ENCODE data around the gene ETV6.
"Not testable (repeated sequence)": the region's sequence is repeated elsewhere in the genome, so short reads cannot be mapped to it uniquely, and the experiment has no call there.

The ETV6 gene

DNA sequence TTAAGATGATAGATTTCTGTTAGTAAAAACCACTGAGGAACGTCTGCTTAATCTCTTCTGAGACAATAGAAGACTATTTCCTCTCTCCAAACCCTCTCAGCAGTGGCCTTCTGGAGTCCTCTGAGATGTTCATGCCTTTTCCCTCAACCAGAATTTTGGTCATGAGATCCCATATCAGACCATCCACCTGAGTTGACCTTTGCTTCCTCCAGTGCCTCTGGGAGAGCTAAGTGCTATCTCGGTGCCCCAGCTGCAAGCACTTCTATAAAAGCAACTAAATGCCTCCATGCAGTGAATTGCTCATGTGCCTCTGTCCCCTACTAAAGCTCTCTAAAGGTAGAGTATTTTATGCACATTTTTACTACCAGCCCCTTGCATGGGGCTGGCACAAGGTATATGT is 248.4 kb downstream of the ETV6 start:
- DNase-seq, result no peak

DNA sequence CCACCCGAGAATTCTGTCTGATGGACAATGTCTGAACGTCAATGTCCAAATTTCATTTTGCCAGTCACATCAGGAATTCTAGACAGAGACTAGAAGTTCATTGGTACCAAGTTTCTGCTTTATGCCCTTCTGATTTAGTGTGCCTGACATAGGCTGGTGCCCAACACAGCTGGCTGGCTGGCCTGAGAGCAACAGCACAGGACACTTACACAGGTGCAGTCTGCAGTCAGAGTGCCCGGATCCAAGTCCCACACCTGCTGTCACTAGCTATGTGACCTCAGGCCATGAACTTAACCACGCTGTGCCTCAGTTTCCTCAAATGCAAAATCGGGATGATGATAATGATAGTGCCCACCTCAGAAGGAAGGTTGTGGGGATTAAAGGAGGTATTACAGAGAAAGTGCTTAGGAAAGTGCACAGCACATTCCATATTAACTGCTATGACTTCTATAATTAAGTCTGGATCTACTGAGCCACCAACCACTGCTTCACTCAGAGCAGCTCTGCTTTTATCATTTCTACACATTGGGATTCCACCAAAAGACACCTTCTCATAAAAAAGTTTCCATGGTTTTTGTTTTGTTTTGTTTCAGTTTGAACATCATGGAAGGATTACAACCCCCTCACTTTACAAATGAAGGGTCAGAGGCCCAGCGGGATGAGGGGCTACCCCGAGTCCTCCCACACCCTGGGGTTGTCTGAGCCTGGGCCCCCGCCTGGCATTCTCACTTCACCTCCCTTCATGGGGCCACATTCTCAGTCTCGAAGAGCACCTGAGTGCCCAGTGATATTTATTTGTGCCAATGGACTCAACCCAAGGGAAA is 252.4 kb downstream of the ETV6 start:
- DNase-seq, result no peak

DNA sequence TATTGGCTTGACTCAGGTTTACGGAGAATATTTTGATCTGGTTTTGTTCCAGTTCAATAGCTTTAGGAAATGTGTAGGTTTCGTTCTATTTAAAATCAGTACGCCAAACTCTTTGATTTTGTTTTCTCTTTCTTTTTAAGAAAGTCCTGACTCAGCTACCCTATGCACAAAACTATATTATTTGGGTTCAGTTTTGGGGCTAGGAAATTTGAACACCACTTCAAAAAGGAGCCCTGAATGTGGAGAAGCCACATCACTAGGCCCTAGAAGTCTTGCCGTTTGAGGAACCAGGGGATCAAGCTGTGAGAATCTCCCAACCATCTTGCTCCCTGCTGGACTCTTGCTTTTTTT is 253.0 kb downstream of the ETV6 start:
- DNase-seq, result no peak

DNA sequence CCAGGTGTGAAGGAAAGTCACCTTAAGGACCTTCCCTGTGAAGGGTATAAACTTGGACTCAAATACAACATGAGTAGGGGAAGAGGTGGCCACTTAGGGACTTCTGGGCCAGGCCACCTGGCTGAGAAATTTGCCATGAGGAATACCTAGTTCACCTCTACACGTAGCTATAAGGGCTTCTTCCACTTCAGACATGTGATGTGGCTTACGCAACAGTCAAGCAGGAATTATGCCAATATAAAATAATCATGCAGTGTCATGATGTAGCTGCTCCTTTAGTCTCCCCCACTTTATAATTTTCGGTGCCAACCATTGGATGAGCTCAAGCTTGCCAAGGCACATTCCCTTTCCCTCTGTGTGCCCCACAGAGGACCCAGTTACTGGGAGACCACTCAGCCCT is 254.7 kb downstream of the ETV6 start:
- no peak for DNase-seq

DNA sequence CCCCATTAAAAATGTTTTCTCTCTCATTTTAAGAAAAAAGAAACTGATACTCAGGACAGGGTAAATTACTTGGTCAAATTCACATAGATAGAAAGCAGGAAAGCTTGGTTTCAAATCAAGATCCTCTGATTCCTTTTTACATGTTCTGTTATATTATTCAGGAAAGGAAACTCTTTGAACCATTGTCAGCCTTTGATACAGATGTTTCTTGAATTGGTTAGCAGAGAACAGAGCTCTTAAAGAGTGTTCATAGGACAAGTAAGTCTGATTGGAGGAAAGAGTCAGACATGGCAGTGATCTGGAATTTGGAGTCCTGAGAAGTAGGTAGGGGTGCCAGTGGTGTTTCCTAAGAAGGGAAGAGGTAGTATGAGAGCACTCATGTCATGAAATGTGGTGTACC is 256.1 kb downstream of the ETV6 start:
- no peak for DNase-seq

DNA sequence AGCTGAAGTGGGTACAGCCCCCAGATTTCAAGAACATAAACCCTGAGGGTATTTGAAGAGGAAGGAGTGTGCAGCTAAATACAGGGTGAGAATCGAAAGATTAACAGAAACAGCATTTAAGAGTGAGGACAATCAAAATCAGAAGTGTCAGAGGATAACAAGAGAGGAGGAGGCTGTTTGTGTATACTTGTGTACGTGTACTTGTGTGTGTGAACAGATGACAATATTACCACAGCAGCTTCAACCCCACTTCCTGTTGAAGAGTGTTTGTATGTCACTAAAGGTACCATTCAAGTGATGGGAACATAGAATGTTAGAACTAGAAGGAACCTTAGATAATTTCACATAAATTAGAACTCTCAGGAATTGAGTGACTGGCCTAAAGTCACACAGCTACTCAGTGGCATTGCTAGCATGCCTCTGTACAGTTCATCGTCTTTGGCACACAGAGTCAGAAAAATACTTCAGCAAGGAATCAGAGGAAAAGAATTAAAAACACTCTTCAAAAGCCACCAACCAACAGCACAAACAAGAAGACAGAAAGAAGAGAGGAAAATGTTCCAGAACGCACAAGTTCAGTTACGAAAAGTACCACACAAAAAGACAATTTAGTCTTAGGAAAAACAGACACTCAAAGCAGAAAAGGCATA is 256.9 kb downstream of the ETV6 start:
- DNase-seq, result no peak

DNA sequence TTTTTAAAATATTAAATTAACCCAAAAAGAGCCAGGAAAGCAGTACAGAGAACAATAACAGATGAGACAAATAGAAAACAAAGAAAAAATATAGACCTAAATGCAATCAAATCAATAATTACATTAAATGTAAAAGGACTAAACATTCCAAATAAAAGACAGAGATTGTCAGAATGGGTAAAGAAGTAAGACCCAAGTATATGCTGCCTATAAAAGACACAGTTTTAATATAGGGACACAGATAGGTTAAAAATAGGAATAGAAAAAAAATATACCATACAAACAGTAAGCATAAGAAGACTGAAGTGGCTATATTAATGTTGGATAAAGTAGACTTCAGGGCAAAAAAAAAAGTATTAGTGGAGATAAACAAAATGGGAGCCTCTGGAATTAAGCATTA is 258.2 kb downstream of the ETV6 start:
- DNase-seq, result no peak

DNA sequence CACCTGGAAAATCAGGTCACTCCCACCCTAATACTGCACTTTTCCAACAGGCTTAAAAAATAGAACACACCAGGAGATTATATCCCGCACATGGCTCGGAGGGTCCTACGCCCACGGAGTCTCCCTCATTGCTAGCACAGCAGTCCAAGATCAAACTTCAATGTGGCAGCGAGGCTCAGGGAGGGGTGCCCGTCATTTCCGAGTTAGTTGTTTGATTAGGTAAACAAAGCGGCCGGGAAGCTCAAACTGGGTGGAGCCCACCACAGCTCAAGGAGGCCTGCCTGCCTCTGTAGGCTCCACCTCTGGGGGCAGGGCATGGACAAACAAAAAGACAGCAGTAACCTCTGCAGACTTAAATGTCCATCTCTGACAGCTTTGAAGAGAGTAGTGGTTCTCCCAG is 259.9 kb downstream of the ETV6 start:
- DNase-seq, result not testable (repeated sequence)

DNA sequence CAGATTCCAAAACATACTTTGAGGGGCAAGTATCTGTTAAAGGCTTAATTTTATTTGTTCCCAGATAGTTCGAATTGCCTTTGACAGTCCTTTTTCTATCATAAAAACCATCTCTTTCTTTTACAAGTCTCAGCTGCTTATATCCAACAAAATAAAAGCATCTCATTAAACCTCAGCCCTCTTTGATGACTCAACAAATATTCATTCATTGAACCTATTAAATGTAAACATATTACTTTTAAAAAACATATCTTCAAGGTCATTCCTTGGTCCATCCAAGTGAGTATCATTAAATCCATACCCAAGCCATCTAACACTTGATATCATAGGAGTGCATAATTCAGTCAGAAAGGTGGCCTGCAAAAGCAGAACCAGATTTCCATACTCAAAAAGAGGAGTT is 266.6 kb downstream of the ETV6 start:
- DNase-seq, result no peak

DNA sequence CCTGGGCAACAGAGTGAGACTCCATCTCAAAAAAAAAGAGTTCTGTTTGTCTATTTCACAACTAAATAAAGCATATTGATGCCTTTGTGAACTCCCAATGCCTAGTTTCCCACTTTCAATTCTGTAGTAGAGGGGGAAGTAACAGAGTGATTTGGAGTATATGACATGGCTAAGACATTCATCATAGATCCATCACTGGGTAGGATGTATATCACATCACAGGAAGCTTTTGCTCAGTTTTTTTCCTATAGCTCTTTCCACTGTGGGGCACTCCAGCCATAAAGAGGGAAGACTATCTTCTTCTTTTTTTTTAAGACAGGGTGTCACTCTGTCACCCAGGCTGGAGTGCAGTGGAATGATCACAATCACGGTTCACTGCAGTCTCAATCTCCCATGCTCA is 267.3 kb downstream of the ETV6 start:
- no peak for DNase-seq

DNA sequence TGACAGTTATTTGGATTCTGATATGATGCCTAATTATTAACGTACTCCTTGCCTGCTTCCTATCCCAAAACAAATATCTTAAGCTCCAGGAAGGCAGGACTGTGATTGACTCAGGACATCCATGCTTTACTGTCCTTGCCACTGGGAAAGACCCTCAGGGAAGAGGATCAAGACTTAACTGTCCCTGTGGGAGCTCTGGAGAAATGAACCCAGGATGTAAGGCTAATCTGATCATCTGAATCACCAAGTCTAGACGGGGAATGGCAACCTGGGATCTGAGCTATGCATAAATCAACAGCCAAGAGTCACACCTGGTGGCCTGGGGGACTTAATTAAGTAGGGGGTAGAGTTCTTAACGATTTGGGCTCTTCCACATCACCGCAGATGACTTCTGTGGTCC is 268.0 kb downstream of the ETV6 start:
- no peak for DNase-seq

DNA sequence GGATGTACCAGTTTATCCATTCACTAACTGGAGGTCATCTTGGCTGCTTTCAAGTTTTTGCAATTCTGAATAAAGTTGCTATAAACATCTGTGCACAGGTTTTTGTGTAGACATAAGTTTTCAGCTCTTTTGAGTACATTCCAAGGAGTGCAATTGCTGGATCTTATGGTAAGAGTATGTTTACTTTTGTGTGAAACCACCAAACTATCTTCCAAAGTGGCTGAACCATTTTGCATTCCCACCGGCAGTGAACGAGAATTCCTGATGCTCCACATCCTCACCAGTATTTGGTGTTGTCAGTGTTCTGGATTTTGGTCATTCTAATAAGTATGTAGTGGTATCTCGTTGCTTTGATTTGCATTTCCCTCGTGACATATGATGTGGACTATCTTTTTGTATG is 270.8 kb downstream of the ETV6 start:
- DNase-seq, result no peak

DNA sequence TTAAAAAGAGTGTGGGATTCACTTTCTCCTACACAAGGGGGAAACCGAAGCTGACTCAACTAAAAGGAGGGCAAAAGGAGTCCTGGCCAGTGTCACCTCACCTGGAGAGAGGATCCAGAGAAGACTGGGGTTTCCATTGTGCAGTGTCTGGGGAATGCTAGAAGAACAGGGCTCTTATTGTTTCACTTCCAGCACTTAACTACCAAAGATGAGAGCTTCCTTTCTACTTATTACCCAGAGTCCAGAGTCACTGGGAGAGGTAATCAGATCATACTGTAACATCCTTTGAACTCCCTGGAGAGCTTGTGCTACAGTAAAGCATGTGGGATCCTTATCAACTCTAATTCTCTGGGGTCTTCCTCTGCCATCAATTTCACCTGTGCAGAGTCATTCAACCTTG is 272.9 kb downstream of the ETV6 start:
- DNase-seq, result no peak

DNA sequence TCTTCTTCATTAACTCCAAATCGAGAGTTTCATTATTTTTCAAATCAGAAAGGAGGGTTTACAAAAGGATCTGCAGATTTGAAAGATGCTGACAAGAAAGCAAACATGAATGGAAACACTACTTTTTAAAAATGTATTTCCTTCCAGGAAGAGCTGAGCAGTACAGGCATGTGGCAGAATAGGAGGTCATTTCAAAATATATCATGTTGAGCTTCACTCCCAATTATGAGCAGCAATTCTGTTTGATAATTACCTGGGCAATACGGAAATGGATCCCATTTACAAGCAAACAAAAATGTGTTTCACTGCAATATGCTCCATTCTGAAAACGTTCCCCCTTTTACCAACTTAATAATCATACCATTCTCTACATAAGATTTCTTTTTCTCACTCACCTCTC is 273.6 kb downstream of the ETV6 start:
- no peak for DNase-seq

DNA sequence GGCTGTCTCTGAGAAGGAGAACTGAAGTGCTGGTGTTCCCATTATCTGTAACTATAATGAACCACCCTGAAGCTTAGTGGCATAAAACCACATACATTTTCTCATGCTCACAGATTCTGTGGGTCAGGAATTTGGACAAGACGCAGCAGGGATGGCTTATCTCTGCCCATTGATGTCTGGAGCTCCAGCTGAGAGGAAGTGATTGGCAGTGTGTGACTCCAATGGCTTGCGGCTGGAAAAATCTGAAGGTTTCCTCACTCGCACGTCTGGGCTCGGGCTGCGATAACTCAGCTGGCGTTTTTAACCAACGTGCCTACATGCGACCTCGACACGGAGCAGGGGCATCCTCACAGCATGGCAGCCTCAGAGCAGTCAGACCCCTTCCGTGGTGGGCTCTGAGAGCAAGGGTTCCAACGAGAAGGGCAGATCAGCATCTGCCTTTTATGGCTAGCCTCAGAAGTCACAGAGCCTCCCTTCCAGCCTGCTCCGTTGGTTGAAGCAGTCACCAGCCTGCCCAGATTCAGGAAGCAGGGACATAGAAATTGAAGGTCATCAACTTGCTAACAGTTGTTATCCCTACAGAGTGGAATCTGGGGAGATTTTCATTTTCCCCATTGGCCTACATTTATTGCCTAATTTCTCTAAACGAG is 277.9 kb downstream of the ETV6 start:
- no peak for DNase-seq

DNA sequence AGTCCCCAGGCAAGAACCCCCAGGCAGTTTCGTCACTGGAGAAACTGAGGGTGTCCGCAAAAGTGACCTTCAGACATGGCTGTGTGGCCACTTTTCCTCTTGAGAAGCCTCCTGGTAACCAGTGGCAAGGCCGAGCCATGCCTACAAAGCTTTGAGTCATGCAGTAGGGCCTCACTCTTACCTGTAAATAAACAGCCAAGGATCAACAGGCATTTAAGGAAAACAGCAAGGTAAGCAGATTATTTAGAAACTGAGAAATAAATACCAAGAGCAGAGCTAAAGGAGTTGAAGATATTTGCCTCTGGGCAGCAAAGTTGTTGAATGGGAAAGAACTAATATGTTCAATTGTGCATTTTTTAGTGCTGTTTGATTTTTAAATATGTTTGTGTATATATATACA is 280.2 kb downstream of the ETV6 start:
- no peak for DNase-seq

DNA sequence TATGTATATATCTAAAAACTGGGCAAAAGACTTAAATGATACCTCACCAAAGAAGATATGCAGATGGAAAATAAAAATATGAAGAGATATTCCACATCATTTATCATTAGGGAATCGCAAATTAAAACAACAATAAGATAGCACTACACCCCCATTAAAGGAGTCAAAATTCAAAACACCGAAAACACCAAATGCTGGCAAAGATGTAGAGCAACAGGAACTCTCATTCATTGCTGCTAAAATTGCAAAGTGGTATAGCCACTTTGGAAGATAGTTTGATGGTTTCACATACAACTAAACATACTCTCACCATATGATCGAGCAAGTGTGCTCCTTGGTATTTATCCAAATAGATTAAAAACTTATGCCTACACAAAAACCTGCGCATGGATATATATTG is 289.7 kb downstream of the ETV6 start:
- DNase-seq, result no peak

DNA sequence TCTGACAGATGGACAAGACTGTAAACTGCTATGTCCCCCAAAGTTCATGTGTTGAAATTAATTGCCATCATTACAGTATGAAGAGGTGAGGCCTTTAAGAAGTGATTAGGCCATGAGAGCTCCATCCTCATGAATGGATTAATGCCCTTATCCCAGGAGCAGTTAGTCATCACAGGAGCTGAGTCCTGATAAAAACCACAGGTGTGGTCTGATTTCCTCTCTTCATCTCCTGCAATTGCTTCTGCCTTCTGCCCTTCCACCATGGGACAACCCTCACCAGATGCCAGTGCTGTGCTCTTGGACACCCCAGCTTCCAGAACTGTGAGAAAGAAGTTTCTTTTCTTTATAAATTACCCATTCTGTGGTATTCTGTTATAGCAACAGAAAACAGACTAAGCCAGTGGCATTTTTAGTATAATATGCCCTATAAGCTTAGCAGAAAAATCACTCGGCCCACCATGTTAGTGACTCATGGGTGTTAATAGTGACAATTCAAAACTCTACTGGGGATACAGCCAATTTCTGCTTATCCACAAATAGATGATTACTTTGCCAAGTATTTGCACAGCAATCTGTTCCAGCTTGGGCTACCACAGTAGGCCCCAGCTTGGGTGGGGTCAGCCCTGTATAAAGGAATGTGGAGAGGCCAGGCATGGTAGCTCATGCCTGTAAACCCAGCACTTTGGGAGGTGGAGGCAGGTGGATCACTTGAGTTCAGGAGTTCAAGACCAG is 292.3 kb downstream of the ETV6 start:
- no peak for DNase-seq

DNA sequence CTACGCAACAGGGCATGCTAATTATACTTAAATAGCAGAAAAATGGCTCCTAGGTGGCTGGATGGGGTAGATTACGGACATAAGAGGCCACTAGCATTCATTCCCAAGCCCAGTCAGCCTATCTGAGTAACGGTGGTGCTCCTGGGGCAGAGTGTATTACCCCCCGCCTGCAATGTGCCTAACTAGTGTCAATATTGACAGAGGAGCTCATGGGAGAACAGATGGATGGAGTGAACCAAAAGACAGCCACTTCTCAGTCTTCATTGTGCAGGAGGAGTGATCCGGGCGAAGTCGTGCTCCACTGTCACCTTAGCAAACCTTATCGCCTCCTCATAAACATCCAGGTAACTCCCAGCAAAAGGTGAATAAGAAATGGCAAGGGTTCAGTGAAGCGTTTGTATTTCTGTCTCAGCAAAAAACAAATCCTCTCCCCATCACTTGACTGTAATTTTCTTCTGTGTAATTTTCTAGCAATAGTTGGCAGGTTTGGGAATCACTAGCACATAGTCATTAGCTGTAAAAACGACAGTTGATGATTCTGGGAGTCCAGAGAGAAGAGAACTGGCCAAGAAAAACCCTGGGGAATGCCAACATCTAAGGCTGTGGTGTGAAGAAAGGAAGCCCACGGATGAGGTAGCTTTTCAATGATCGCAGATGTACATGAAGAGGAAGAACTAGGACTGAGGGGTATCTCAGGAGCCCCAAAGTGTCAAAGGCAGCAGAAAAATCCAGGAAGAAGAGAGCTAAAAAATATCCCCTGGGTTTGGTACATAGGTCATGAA is 294.6 kb downstream of the ETV6 start:
- no peak for DNase-seq

Data from NCI-H748 treated with DMSO at 0.1 percent for 48 hours (cell line).